Measurements from ENCODE around the gene TPM1.
"Not testable (repeated sequence)": the region's sequence is repeated elsewhere in the genome, so short reads cannot be mapped to it uniquely, and the experiment has no call there.

TPM1 gene

DNA sequence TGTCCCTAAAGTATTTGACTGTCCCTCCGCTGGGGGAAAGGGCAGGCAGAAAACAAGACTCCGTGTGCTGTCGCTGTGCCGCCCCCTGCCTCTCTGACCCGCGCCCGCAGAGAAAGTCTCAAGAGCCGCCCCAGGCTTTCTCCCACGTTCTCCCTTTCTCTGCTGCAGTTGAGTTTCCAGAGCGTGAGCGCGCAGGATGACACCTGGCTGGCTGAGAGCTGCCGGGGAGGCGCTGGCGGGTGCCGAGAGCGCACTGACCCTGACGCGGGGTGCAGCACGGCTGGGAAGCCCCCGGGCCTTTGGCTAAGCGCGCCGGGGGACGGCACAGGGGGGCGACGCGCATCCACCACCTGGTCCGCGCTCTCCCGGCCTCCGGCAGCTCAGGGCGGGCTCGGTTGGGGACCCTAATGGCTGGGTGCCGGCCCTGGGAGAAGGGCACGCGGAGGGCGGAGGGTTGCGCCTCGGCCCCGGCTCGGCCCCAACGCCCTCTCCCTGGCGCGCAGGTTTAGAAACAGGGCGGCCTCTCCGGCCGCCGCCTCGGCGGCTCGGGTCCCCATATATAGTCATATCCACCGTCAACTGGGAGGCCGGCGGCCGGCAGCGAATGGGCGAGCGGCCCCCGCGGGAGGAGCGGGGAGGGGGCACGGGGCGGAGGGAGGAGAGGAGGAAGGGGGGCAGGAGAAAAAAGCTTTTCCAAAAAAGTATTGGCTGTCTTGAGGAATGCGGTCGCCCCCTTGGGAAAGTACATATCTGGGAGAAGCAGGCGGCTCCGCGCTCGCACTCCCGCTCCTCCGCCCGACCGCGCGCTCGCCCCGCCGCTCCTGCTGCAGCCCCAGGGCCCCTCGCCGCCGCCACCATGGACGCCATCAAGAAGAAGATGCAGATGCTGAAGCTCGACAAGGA is at the start of gene TPM1:
TSS of gene TPM1 (plus strand) at position 774 of the 903 bp plus-strand sequence. CDS start at position 857, 83 bp downstream.
- DNase-seq (ENCODE audit: insufficient read length, low spot score) (peak; percentile 67), FAIRE-seq (no peak)
- peak; percentile 97 for TF ChIP-seq POLR2A (IDR thresholded peaks at IDR 0.05; ENCODE audit: low read depth, low read length)

DNA sequence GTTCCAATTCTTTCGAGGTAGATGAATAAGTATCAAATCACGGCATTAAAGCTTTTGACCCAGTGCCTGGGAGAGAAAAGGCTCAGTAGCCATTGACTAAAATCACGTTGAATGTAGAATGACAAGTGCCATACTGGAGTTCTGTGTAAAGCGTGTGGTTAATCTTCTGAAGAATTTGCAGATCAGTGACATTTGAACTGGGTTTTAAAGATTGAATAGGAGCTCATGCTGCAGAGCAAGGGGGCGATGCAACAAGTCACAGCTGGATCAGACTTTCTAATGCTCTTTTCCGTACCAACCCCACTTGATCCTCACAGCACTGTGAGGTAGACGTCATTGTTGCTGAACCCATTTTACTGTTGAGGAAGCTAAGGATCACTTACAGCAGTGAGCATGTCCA is 49.5 kb upstream of the TPM1 start:
- no peak for DNase-seq (ENCODE audit: insufficient read length, low spot score)
- no peak for FAIRE-seq
- no peak for TF ChIP-seq POLR2A (IDR thresholded peaks at IDR 0.05; ENCODE audit: low read depth, low read length)

GRCh38 chr15:62993632-62994031 is 48.9 kb upstream of the TPM1 start:
- FAIRE-seq; DNase-seq (ENCODE audit: insufficient read length, low spot score): not testable (repeated sequence)

GRCh38 chr15:62994439-62994838 is 48.1 kb upstream of the TPM1 start:
- no peak for TF ChIP-seq POLR2A (IDR thresholded peaks at IDR 0.05; ENCODE audit: low read depth, low read length)
- FAIRE-seq (no peak), DNase-seq (ENCODE audit: insufficient read length, low spot score) (no peak)

DNA sequence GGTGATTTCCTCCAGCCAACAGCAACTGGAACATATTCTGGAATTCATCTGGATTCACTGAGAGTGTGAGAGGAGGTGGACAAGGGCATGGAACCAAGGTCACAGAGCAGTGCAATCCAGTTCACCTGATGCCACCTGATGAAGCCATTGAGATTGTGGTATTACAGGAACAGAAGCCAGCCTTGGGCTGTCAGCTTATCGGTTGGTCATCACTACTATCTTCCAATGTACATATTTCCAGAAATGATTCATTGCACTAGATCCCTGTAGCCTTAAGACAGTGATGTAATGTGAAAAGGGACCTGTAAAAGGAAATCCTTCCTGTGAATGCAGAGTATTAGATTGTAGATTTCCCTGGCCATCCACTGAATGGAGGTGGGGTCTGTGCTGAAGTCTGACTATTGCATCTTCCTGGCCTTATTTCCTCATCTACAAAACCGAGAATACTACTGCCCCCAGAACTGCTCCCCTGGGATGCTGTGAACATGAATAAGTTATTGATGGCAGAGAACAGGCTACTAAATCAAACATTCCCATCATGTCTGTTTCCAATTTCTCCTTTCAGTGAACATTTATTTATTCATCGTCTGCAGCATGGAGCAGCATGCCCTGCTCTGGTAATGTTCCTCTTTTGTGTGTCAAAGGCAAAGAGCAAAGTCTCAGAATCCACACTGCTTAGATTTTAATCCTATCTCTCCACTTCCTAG is 47.4 kb upstream of the TPM1 start:
- DNase-seq (ENCODE audit: insufficient read length, low spot score): no peak
- no peak for TF ChIP-seq POLR2A (IDR thresholded peaks at IDR 0.05; ENCODE audit: low read depth, low read length)
- FAIRE-seq: no peak

GRCh38 chr15:62997441-62997840 is 45.1 kb upstream of the TPM1 start:
- DNase-seq (ENCODE audit: insufficient read length, low spot score) (no peak), FAIRE-seq (no peak)
- no peak for TF ChIP-seq POLR2A (IDR thresholded peaks at IDR 0.05; ENCODE audit: low read depth, low read length)

DNA sequence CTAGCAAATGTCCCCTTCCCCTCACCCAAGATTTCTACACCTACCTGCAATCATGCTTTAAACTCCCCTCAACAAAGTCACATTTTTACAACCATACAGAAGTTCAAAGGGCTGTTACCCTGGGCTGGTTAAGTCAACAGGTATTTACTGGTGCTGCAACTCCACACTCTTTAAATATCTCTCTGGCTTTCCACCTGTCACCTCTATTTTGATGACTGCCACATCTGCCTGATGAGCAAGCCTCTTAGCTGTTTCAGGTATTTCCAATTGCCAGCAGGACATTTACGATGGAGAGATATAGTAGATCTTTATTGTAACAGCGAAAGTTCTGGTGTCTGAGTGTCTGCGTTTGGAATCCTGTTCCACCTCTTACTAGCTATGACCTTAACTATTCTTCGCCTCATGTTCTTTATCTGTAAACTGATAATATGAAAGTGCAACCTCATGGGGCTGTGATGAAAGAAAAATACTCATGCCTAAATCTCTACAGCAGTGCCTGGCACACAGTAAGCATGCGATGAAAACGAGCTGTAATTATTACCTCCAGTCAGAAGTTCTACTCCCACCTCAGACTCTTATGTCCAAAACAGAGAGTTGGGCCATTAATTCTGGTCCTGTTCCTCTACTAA is 44.2 kb upstream of the TPM1 start:
- no peak for FAIRE-seq
- no peak for TF ChIP-seq POLR2A (IDR thresholded peaks at IDR 0.05; ENCODE audit: low read depth, low read length)
- DNase-seq (ENCODE audit: insufficient read length, low spot score): no peak

DNA sequence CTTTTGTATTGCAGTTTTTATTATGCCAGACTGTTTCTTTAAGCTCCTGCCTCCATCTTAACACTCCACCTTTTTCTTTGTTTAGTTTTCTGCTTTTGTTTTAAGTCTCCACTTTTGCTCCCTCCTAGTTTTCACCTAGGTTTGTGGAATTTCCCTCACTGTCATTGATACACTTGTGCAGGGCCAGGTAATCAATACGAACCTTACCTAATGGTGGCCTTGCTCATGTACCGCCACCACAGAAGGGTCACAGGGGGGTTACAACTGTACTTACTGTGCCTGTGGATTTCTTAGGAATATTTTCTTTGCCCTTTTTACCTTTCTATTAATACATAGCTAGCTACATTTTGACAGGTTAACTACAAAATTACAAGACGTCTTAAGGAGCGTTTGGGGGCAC is 43.4 kb upstream of the TPM1 start:
- DNase-seq (ENCODE audit: insufficient read length, low spot score) (no peak), FAIRE-seq (no peak)
- no peak for TF ChIP-seq POLR2A (IDR thresholded peaks at IDR 0.05; ENCODE audit: low read depth, low read length)

DNA sequence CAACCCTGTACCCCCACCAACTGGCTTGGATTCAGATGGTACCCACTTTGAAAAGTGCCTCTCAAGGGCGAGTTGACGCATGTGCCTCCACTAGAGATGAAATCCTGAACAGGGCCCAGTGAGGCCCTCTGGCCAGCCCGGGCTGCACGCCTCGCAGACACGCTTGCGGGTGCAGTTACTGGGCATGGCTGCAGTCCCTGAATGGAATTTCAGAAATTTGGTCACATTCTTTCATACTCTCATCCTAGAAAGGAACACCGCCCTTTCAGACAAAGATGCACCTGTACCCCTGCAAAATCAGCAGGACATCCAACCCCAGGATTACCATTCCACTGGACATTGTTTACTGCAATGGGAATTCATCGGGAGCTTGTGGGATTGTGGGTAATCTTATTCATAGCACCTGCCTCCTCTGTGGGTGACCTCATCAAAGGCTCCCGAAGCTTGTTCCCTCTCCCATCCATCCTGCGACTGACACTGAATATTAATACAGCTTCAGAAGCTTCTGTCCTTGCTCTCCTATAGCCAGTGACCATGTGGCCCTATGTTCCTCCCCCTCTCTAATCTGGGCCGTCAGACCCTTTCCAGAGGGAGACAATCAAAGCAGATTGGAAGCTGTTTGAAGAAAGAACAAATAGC is 42.5 kb upstream of the TPM1 start:
- FAIRE-seq (no peak), DNase-seq (ENCODE audit: insufficient read length, low spot score) (no peak)
- no peak for TF ChIP-seq POLR2A (IDR thresholded peaks at IDR 0.05; ENCODE audit: low read depth, low read length)

DNA sequence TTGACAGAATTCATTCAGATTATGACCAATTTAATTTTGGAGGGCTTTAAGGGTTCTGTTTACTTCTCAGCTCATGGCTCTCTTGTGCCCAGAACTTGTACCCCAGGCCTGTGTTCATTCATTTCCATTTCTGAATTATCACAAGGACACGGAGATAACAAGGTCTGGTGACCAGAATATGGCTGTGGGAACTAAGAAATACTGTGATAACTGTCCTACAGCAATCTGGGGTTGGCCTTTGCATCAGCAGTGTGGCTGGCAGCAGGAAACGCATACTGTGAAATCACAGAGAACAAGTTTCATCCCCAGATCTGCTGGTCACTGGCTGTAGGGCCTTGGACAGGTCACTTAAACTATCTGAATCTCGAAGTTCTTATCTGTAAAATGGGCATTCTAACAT is 41.8 kb upstream of the TPM1 start:
- FAIRE-seq (no peak), DNase-seq (ENCODE audit: insufficient read length, low spot score) (no peak)
- no peak for TF ChIP-seq POLR2A (IDR thresholded peaks at IDR 0.05; ENCODE audit: low read depth, low read length)

DNA sequence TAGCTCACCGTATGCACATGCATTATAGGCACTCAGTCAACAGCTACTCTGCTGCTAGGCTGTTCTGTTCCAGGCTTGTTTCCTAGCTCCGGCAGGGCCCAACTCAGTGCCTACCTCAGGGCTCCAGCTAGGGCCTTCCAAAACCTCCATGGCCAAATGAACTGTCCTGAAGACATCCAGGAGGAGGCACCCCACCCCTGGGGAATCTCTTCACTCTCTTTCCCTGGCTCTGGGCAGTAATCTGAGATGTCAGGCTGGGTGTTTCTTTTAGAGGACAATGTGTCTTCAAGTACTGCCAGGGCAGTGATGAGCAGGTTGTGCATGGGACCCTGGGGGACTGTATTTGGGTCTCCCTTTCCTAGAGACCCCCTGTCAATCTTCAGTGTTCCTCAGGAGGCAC is 38.3 kb upstream of the TPM1 start:
- TF ChIP-seq POLR2A (IDR thresholded peaks at IDR 0.05; ENCODE audit: low read depth, low read length): no peak
- FAIRE-seq (no peak), DNase-seq (ENCODE audit: insufficient read length, low spot score) (no peak)

DNA sequence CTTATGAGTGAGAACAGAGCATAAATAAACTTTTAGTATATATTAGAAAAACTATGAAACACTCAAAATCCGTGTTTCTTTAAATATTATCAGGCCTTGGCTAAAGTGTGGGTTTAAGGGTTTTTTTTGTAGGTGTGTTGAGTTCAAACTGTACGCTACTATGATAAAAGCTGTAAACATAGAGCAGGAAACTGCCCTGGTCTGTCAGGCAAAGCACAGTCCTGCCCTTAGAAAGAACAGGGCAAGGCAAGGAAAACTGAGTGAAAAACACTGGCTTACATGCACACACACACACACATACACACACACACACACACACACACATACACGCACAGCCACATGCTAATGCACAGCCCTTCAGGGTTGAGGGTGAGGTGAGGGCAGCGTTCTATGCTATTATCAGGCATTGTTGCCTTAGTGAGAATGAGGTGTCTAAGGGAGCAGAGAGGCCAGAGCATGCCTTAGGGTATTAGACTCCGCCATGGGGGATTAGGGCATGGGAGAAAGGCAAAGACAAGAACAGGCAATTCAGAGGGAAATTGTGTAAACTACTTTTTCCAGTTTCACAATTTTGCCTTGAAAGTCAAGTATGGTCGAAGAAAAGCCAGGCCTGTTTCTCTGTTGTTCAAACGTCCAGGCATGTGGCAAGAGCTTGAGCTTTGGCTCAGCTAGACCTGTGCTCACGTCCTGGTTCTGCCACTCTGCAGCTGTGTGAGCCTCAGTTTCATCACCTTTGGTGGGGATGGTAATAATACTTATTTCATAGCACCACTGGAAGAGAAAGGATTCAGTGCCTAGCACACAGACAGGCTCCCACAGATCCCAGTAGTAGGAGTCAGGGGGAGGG is 36.3 kb upstream of the TPM1 start:
- no peak for DNase-seq (ENCODE audit: insufficient read length, low spot score)
- FAIRE-seq: no peak
- TF ChIP-seq POLR2A (IDR thresholded peaks at IDR 0.05; ENCODE audit: low read depth, low read length): no peak
